Loucy (cell line): ENCODE results near the gene HEXIM1.

Experiments
- CTCF ChIP-seq: fragments of 200-600 bp; sonication (generic); conservative IDR thresholded peaks from 2 replicates; pipeline ENCODE4 v1.5.1; 2014; ENCODE audit warnings: mild to moderate bottlenecking, antibody characterized with exemption, low read length
- EZH2phosphoT487 ChIP-seq: fragments of 200-600 bp; IDR thresholded peaks from 2 replicates; pipeline ENCODE4 v1.6.1; 2018; ENCODE audit warnings: antibody characterized with exemption, mild to moderate bottlenecking, moderate library complexity, borderline replicate concordance

- TF ChIP-seq CTCF (peak; percentile 60), EZH2phosphoT487 (no peak)
These were observed 15.5 kb upstream of the HEXIM1 start for GRCh38 chr17:45132572-45133463.
